Superior temporal gyrus (tissue), 1 donor: ENCODE data around the gene PAPPA.

Experiments
- DNase-seq: peaks from one replicate; pipeline ENCODE4 v3.0.0-alpha.2; 2016; ENCODE audit errors: extremely low spot score

Gene PAPPA

GRCh38 chr9:116182876-116183275, 29.3 kb downstream of the PAPPA start:
- DNase-seq = no peak

- DNase-seq = no peak
Observed at GRCh38 chr9:116187570-116188170, 34.1 kb downstream of the PAPPA start.

GRCh38 chr9:116189683-116190082, 36.1 kb downstream of the PAPPA start:
- DNase-seq = no peak

GRCh38 chr9:116190637-116191396, 37.2 kb downstream of the PAPPA start:
- DNase-seq = no peak

DNA sequence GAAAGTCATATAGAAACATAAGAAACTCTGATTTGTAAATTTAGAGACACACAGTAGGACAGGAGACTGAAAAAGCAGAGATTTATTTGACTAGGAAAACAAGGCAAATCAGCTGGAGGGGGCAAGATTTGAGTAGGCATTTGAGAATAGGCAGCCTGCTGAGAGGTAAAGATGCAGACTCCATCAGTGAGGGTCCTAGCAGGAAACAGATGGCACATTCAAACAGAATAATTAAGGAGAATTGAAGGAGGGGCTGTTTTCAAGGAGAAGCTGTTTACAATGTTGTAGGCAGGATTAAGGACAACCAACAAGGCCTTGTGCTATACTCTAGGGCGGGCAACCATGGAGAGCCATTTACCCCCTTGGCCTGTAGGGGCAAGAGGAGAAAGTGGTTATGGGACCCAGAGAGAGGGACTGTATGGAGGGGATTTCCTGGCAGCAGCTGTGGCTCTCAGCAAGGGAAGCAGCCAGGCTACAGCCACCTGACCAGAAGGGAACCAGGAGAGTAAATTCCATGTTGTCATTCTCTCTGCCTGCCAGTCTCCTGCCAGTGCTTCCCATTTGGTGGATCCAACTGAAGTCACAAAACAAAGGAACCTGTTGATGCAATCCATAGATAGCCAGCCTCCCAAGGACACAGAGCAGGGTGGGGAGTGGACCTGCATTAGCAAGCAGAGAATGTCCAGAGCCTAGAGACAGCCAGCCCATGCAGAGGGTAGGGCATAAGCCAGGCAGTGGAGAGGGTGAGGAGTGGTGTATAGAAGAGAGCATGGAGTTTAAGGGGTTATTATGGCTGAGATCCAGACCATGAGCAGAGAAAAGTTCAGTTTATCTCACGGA, 38.2 kb downstream of the PAPPA start:
- no peak for DNase-seq

- DNase-seq = no peak
Observed at GRCh38 chr9:116193636-116194035, 40.0 kb downstream of the PAPPA start.

- no peak for DNase-seq
Observed at GRCh38 chr9:116196806-116197205, 43.2 kb downstream of the PAPPA start.

- no peak for DNase-seq
Observed at GRCh38 chr9:116198344-116198743, 44.8 kb downstream of the PAPPA start.

DNA sequence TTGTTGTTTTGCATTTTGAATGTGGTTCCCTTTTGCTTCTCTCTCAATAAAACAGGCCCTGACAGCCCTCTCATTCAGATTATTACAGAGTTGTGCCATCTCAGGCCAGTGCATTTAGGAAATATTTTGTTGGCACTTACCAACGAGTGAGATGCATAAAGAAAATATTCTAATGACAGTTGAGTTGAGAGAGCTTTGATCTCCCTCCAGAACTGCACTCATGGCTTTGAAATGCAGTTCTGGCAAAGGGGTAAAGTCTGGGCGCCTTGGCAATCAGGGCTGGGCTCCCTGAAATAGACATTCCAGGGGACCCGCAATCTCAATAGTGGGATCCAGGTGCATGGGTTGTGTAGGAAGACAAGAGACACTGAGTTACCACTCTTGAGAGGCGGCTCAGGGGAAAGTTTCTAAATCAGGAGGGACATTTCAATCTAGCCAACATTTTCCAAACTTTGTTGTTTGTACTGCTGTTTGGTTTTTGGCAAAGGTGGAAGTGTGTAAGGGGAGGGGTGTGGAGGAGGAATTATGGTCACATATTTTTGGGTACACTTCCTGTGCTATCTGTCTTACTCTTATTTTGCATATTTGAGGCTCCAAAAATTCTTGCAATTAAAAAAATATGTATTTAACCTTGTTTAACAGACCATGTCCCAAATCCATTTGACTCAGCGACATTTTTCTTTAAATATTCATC, 48.8 kb downstream of the PAPPA start:
- no peak for DNase-seq

DNA sequence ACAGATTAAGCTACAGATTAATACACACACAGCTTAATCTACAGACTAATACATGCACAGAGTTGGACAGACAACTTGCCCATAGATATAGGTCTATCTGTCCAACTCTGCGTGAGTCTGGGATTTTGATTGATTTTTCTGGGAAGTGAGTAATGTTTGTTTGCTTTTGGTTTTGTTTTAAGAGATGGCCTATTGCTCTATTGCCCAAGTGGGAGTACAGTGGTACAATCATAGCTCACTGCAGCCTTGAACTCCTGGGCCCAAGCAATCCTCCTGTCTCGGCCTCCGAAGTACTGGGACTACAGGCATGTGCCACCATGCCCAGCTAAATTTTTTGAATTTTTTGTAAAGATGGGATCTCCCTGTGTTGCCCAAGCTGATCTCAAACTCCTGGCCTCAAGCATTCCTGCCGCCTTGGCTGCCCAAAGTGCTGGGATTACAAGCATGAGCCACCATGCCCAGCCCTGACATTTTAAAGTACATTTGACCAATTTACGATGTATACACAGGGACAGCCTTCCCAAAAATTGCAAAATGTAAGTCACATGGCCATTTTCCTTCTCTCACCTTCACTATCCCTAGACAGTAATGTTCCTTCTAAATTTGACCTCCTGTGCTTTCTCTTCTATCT, 50.8 kb downstream of the PAPPA start:
- DNase-seq = no peak

DNA sequence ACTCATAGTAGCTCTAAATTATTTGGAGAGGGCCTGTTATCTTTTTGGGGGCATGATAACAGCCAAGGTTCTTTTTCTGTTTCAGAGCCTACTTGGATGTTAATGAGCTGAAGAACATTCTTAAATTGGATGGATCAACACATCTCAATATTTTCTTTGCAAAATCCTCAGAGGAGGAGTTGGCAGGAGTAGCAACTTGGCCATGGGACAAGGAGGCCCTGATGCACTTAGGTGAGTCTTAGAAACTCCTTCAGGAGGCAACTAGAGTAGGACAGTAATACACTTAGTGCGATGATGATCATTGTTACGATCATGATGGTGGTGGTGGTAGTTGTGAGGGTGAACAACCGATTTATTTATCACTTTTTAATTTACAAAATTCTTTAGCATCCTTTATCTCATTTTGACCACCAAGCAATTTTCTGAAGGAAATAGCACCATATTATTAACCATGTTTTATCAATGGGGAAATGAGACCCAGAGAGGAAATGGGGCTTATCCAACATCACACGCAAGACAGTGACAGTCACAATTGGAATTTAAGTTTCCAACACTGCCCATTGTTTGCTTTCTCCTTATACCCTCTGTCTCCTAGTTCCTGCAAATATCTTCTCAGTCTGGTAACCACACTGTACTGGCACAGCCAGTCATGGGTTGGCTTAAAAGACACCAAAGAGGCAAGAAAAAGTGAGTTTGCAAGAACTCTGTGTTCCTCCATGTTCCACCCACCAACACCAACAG, 54.0 kb downstream of the PAPPA start:
- DNase-seq = no peak

- no peak for DNase-seq
Observed at GRCh38 chr9:116208417-116209232, 55.0 kb downstream of the PAPPA start.

DNA sequence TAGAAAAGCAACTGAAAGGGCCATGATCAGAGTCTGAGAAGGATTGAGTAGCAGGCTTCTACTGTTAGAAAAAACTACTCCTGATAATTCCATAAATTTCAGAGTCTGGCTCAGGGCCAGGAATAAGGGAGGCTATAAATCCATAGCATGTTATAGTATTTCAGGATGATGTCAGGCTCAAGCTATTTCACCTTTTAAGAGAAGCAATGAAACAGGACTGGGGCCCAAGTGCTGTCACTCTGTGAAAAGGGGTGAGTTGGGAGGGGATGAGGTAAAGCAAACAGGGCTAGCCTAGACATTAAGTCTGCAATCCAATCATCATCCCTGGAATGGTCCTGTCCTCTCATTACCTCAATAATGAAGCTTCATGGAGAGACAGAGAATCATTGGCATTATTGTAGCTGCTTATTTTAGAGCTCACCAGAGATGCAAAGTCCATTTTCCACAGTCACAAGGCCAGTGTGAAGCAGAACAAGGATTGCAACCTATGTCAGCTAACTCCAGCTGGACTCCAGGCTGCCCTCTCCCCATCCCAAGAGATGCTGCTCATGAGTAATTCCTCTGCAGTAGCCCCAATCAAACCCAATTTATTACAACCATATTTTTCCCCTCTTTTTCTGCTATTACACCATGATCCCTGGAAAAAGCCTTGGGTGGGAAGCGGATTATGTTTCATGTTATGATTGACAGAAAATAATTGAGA, 56.0 kb downstream of the PAPPA start:
- DNase-seq = no peak

- DNase-seq = no peak
Observed at GRCh38 chr9:116212986-116213692, 59.5 kb downstream of the PAPPA start.

DNA sequence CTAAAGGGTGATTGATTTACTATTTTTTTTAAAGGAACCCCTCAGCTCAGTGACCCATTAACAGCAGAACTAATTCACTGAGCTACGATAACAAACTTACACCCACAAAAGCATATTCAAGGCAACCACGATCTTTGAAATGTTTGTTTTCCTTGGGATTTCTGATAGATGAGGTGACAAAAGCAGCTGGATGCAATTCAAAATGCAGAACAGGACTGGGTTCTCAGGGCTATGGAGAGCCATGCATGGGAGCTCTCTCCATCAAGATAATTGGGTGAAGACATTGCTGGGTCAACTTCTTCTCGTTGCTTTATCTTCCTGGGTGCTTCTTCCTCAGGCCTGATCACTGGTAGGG, 60.1 kb downstream of the PAPPA start:
- DNase-seq = no peak

GRCh38 chr9:116218399-116218798, 64.8 kb downstream of the PAPPA start:
- DNase-seq = no peak

GRCh38 chr9:116219686-116220085, 66.1 kb downstream of the PAPPA start:
- no peak for DNase-seq

DNA sequence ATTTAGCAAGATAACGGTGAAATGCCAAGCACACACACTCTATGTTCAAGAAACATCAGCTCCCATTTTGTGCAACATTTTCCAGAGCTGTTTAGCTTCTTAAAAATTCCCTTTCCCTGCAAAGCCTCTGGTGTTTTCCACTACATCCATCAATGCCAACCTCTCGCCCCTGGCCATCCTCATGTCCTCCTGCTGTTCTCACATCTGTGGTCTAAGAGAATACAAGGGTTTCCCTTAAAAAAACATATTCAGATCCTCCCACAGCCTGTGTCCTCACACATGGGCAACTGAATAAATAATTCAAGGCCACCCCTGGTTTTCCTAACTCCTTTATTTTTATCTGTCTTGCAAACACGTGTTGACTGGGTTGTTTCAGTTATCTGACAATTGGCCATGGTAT, 70.3 kb downstream of the PAPPA start:
- no peak for DNase-seq
